ENCODE results near the gene RNF212.

The RNF212 gene

GRCh38 chr4:1079711-1080265 is 33.6 kb downstream of the RNF212 start:
- no peak overlapping the region for H3K4me3 ChIP-seq (ENCODE audit: low read depth, low read length)
- DNase-seq (ENCODE audit: low read depth) = no peak
- TF ChIP-seq, protein P1, sequence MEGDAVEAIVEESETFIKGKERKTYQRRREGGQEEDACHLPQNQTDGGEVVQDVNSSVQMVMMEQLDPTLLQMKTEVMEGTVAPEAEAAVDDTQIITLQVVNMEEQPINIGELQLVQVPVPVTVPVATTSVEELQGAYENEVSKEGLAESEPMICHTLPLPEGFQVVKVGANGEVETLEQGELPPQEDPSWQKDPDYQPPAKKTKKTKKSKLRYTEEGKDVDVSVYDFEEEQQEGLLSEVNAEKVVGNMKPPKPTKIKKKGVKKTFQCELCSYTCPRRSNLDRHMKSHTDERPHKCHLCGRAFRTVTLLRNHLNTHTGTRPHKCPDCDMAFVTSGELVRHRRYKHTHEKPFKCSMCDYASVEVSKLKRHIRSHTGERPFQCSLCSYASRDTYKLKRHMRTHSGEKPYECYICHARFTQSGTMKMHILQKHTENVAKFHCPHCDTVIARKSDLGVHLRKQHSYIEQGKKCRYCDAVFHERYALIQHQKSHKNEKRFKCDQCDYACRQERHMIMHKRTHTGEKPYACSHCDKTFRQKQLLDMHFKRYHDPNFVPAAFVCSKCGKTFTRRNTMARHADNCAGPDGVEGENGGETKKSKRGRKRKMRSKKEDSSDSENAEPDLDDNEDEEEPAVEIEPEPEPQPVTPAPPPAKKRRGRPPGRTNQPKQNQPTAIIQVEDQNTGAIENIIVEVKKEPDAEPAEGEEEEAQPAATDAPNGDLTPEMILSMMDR (conservative IDR thresholded peaks at IDR 0.05; ENCODE audit: low read depth, low read length) = no peak

DNA sequence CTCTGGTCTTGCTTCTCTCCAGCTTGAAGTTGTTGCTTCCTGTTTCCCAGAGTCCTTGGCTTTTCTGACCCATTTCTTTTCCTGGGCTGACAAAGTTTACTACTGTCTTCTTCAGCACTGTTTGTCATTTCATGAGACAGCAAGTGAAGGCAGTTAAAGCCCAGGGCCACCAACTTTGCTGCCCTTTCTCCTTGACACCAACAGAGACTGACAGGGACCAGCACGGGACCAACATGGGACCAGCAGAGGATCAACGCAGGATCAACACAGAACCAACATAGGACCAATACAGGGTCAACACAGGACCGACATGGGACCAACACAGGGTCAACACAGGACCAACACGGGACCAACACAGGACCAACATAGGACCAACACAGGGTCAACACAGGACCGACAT is 34.9 kb downstream of the RNF212 start:
- TF ChIP-seq, protein P1 (conservative IDR thresholded peaks at IDR 0.05; ENCODE audit: low read depth, low read length) = no peak
- DNase-seq (ENCODE audit: low read depth) = no peak

DNA sequence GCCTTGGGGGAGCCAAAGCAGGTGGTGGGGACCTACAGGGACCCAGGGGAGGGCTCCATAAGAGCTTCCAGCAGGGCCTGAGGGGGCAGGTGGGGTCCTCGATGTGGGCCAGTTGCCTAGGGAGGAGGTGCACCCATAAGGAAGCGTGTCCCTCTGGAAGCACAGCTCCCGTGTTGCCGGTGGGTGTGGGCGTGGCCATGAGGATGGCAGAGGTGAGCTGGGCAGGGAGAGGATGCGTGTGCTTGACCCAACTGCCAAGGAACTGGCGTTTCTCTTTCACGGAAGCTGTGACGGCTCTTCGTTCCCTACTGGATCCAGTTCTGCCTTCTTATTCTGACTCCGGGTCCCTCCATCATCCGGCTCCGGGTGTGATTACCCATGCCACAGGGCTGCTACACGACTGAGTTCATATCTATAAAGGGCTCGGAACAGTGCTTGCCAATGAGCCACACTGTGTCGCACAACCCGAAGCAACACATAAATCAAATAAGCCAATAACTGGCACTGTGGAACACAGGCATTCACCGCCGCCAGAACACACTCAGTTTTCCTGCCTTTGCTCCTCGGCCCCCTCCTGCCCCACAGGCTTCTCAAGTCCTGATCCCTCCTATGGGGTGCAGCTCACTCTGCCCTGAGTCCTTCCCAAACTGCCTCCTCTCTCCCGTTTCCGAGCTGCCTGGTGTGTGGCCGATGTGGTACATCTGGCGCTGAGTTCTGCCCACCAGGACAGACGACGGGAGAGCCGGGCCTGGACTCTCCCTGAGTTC is 35.5 kb downstream of the RNF212 start:
- no peak for DNase-seq (ENCODE audit: low read depth)
- TF ChIP-seq, protein P1 (conservative IDR thresholded peaks at IDR 0.05; ENCODE audit: low read depth, low read length) = no peak
- H3K4me3 ChIP-seq (ENCODE audit: low read depth, low read length) = no peak overlapping the region

More for the DNA sequence above, 34.9 kb downstream of the RNF212 start:
- H3K4me3 ChIP-seq (ENCODE audit: low read depth, low read length) = no peak overlapping the region

DNA sequence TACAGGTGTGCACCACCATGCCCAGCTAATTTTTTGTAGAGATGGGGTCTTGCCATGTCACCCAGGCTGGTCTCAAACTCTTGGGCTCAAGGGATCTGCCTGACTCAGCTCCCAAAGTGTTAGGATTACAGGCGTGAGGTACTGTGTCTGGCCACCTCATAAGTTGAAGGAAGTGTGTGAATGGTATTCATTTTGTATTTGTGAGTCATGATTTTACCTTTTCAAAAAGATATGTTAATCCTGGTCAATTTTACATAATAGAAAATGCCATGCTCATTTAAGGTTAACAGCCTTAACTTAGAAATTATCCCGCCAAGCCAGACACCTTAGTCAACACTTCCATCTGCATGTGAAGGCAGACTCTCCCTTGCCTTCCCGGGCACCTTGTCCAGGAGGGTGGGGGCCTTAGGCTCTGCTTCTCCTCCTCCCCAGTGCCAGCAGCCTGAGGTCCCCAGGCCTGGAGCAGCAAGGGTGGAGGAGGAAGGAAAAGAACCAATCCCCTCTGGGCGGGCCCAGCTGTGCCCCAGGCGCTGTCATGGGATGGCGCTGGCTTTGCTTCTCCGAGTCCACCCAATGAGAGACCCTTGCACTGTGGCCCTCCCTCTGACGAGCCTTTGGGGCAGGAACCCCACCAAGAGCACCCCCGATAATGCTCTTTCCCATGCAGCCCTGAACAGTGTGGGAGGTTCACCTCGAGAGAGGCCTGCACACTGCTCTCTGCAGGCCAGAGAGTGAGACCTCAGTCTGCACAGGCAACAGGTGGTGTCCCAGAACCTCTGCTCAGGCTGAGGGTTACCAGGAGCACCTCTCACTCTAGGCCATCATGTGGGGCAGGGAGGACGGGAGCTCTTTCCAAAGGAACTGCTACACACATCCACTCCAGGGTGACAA is 37.3 kb downstream of the RNF212 start:
- no peak for DNase-seq (ENCODE audit: low read depth)
- H3K4me3 ChIP-seq (ENCODE audit: low read depth, low read length) = no peak overlapping the region
- TF ChIP-seq, protein P1 (conservative IDR thresholded peaks at IDR 0.05; ENCODE audit: low read depth, low read length) = no peak

DNA sequence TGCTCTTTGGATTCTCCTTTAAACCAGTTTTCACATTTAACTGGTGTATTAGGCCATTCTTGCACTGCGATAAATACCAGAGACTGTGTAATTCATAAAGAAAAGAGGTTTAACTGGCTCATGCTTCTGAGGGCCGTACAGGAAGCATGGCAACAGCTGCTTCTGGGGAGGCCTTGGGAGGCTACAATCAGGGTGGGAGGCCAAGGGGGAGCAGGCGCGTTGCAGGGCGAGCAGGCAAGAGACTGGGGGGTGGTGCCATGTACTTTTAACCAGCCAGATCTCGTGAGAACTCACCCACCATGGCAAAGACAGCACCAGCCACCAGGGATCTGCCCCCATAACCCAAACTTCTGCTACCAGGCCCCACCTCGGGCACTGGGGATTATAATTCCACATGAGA is 38.1 kb downstream of the RNF212 start:
- DNase-seq (ENCODE audit: low read depth) = no peak
- TF ChIP-seq, protein P1 (conservative IDR thresholded peaks at IDR 0.05; ENCODE audit: low read depth, low read length) = no peak
- H3K4me3 ChIP-seq (ENCODE audit: low read depth, low read length) = no peak overlapping the region

DNA sequence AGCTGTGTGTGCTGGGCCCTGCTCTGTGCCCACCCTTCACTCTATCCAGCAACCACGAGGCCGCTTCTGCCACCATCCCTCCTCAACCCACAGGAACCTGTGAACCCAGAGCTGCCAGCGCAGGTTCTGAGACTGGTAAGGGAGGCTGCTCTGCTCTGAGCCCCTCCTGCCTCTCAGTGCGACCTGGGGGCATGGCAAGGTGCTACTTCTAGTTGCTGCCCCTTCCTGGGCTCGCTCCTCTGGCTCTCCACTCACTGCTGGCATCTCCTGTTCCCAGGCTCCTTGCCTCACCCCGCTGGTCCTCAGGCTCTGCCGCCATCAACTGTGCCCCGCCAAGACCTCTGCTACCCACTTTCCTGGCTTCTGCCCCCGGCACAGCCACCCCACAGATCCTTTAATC is 39.3 kb downstream of the RNF212 start:
- H3K4me3 ChIP-seq (ENCODE audit: low read depth, low read length) = no peak overlapping the region
- TF ChIP-seq, protein P1 (conservative IDR thresholded peaks at IDR 0.05; ENCODE audit: low read depth, low read length) = no peak

More for the DNA sequence above, 39.3 kb downstream of the RNF212 start:
- DNase-seq (ENCODE audit: low read depth) = no peak

All from choroid plexus epithelial cell (primary cell).